Brain microvascular endothelial cell (primary cell): ENCODE data around the gene LRRTM1.
A peak's percentile ranks its signal among the peaks of the same experiment; 100 is the strongest.

Experiments
- DNase-seq: peaks from one replicate; pipeline ENCODE4 v3.0.0-alpha.2; 2020
- H3K27ac ChIP-seq: fragments of 250-450 bp; sonication (Bioruptor Pico); 2 replicates; pipeline ENCODE4 v1.5.1; 2020; ENCODE audit warnings: mild to moderate bottlenecking, moderate library complexity
- H3K27me3 ChIP-seq: fragments of 250-450 bp; sonication (Bioruptor Pico); replicated peaks from 2 replicates; pipeline ENCODE4 v1.5.1; 2020; ENCODE audit warnings: mild to moderate bottlenecking
- H3K36me3 ChIP-seq: fragments of 250-450 bp; sonication (Bioruptor Pico); replicated peaks from 2 replicates; pipeline ENCODE4 v1.5.1; 2020; ENCODE audit warnings: mild to moderate bottlenecking
- H3K4me3 ChIP-seq: 2 replicates; pipeline ENCODE4 v1.5.1; 2011; ENCODE audit warnings: low read depth, mild to moderate bottlenecking, control low read depth, low read length, moderate library complexity
- in situ Hi-C: cut with HindIII; loops from 2 replicates; pipeline ENCODE4 v1.10.0; 2017; ENCODE audit warnings: low sequenced_read_pairs, low pct_ligation_motif_present
- TF ChIP-seq, protein P1 (sequence below): IDR thresholded peaks from 2 replicates; pipeline ENCODE4 v1.5.1; 2011; ENCODE audit warnings: low read depth, mild to moderate bottlenecking, moderate library complexity, low read length, control low read depth, inconsistent platforms; ENCODE audit errors: missing control alignments

LRRTM1 gene

DNA sequence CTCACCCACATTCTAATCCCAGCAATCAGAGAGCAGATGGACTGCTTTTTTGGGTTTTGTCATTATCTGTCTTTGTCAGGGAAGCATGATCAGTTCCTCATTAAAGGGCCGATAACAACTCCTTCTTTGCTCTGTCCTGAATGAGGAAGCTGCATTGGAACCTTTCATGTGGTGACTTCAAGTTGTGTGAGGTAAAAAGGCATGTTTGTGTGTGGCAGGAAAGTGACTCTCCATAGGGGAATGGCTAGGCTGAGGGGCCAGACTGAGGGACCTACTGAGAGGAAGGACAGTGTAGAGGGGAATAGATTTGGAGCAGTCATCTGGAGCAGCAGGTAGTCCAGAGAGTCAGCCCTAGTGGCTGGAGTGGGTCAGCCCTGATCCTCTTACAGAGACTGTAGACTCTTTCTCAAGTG, 23.6 kb upstream of the LRRTM1 start:
- TF ChIP-seq, protein P1, sequence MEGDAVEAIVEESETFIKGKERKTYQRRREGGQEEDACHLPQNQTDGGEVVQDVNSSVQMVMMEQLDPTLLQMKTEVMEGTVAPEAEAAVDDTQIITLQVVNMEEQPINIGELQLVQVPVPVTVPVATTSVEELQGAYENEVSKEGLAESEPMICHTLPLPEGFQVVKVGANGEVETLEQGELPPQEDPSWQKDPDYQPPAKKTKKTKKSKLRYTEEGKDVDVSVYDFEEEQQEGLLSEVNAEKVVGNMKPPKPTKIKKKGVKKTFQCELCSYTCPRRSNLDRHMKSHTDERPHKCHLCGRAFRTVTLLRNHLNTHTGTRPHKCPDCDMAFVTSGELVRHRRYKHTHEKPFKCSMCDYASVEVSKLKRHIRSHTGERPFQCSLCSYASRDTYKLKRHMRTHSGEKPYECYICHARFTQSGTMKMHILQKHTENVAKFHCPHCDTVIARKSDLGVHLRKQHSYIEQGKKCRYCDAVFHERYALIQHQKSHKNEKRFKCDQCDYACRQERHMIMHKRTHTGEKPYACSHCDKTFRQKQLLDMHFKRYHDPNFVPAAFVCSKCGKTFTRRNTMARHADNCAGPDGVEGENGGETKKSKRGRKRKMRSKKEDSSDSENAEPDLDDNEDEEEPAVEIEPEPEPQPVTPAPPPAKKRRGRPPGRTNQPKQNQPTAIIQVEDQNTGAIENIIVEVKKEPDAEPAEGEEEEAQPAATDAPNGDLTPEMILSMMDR = no peak
- no peak for DNase-seq
- no peaks in the 10 kb centered on the region for H3K27me3 ChIP-seq
- in situ Hi-C loops = no loop called here
- H3K27ac ChIP-seq = no peak overlapping the region
- H3K4me3 ChIP-seq = no peak overlapping the region
- no peaks in the 10 kb centered on the region for H3K36me3 ChIP-seq

DNA sequence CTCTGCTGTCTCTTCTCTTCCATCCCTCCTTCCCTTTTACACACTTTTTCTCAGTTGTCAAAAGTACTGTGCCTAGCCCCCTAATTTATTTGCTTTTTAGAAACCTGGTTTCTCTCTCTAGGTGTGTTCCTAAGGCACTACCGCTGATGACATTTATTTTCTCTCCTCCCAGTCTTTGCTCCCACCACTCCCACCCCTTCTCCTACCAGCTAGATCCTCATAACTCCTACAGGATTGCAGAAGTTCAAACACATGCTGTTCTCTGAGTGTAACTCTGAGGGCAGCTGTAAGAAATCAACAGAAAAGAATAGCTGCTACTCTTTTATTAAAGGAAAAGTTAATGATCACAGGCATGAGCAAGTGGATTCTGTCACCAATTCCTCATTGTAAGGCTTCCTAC, 22.3 kb upstream of the LRRTM1 start:
- in situ Hi-C loops = no loop called here

DNA sequence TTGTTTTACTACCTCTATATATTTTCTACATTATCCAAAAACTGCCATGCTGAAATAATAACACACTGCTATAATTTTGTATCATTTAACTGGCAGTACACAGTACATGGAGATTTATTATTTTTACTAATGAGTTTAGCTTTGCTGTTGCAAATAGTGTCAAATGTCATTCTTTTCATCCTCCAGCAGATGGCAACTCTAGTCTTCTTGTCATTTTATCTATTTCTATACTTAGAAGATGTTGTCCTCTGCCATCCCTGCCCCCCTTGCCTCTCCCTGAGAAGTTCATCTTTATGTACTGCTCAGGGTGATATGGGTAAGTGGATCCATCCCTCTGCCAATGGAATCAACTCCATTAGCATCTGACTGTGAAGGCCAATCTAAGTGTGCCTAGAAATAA, 21.7 kb upstream of the LRRTM1 start:
- TF ChIP-seq, protein P1 = peak; percentile 51
- no peak overlapping the region for H3K27ac ChIP-seq
- no peaks in the 10 kb centered on the region for H3K27me3 ChIP-seq
- no peaks in the 10 kb centered on the region for H3K36me3 ChIP-seq
- DNase-seq = no peak
- H3K4me3 ChIP-seq = no peak overlapping the region
- in situ Hi-C loops = no loop called here

More for the DNA sequence above, 22.3 kb upstream of the LRRTM1 start:
- no peaks in the 10 kb centered on the region for H3K36me3 ChIP-seq
- no peak overlapping the region for H3K4me3 ChIP-seq
- TF ChIP-seq, protein P1 = no peak
- DNase-seq = no peak
- H3K27ac ChIP-seq = no peak overlapping the region
- no peaks in the 10 kb centered on the region for H3K27me3 ChIP-seq

DNA sequence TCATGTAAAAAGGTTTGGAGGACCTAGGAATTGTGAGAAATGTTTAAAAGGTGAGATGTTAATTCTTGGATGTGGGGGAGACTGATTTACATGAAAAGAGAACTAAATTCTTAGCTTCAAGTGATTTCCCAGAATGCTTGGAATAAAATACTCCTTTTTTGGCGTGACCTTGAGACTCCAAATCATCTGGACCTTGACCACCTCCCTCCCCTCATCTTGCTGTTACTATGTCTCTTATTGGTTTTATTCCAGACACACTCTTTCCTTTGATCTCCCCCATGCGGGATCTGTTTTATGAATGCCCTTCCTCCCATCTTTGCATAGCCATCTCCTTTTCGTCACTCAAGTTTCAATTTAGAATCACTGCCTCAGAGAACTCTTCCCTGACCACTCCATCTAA, 20.0 kb upstream of the LRRTM1 start:
- no peak for DNase-seq

DNA sequence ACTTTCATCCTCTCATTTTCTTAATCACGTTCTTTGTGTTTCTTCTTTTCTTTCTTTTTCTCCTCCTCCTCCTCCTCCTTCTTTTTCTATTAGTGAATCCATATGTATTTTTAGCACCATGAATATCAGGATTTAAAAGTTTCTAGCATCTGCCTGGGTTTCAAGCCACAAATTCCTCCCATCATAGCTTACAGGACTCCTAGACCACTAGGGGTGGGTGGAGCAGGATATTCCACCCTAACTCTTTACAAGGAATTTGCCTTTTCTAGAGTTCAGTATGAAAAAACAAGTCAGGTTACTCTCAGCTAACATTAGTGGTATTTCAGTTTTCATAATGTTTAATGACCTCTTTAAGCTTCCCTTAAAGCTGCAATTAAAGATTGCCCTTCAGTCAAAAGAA, 19.1 kb upstream of the LRRTM1 start:
- in situ Hi-C loops = no loop called here
- Histone ChIP-seq H3K27ac (no peak overlapping the region), H3K36me3 (no peaks in the 10 kb centered on the region), H3K4me3 (no peak overlapping the region), H3K27me3 (no peaks in the 10 kb centered on the region)
- TF ChIP-seq, protein P1 = peak; percentile 4
- no peak for DNase-seq

More for the DNA sequence above, 20.0 kb upstream of the LRRTM1 start:
- Histone ChIP-seq H3K27me3 (no peaks in the 10 kb centered on the region), H3K4me3 (no peak overlapping the region), H3K36me3 (no peaks in the 10 kb centered on the region), H3K27ac (no peak overlapping the region)
- in situ Hi-C loops = no loop called here
- TF ChIP-seq, protein P1 = no peak

DNA sequence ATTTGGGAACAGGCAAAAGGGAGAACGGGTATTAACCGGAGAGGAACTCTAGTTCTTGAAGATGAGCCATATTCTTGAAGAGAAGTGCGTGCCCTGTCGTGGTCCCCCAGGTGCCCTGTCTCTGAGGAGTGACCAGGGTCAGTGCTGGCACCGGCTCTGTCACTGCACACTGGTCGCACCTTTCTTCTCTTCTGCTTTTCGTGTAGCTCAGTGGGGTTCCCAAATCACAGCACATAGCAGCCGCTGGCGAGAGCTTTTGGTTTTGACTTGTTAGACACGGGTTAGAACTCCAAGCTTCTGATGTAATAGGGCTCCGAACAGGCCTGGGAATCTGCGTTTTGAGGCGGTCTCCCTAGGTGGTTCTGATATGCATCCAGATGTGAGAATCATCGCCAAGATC, 18.4 kb upstream of the LRRTM1 start:
- H3K4me3 ChIP-seq = no peak overlapping the region
- no peak overlapping the region for H3K27ac ChIP-seq
- no peaks in the 10 kb centered on the region for H3K36me3 ChIP-seq
- in situ Hi-C loops = no loop called here
- DNase-seq = no peak
- TF ChIP-seq, protein P1 = no peak
- no peaks in the 10 kb centered on the region for H3K27me3 ChIP-seq
